Heart left ventricle (tissue), 13 donors: Measurements from ENCODE around the gene TATDN2.

Experiments
- CTCF ChIP-seq, 12 donors: fragments of 200-600 bp; sonication (generic) in 4 of 12; IDR thresholded peaks; one replicate each; pipeline versions ENCODE4 v1.5.0 to v1.8.0; 2018 to 2022; ENCODE audit warnings: antibody characterized with exemption in 12 of 12, mild to moderate bottlenecking in 5 of 12
- POLR2A ChIP-seq, 2 donors: fragments of 450-650 bp; IDR thresholded peaks; one replicate each; pipeline ENCODE4 v1.6.1; 2017; ENCODE audit warnings: antibody characterized with exemption in 2 of 2, mild to moderate bottlenecking in 2 of 2, moderate library complexity in 2 of 2
- donor health status: ischemic (EF 13 %, LVEDD 7.1; RV severe dilation, severe dysfunction).
- donor health status: DM: no; HTN: yes; CAD: no.
- donor health status: DM: no; HTN: no; CAD: no.
- donor health status: ischemic (EF 25% LVEDD 6.9; RV normal size, moderate dysfunction).
- donor health status: ischemic (EF 25% LVEDD 5.7; RV mildly dilated, moderate dysfunction).
- donor health status: ischemic (EF 35%, LVEDD 5.7; RV mildly dilated, moderate dysfunction).
- donor health status: nonischemic (EF 11% LVEDD 7.7; RV severe dilation, severe dysfunction).
- donor health status: DM: yes; HTN: yes; CAD: no.
- donor health status: PGD.
- donor health status: ischemic (EF 29% LVEDD 5.4; RV normal size, mild dysfunction).
- donor health status: nonischemic (EF 23%, LVEDD 6.1; RV moderate dilation, normal function).

- no peak for TF ChIP-seq POLR2A (IDR thresholded peaks at IDR 0.05)
- no peak for TF ChIP-seq CTCF (IDR thresholded peaks at IDR 0.05)
Observed at GRCh38 chr3:10244009-10244408, 4.2 kb upstream of the TATDN2 start.
